Activated B cell treated with CpG ODN at 0.5 μM for 24 hours (primary cell): ENCODE measurements around the gene EIF2S3B. TPM values are rescaled to one million over a fixed set of nuclear protein-coding genes. Genes with fewer than 3 reads are reported as not detected.

Experiments
- ATAC-seq: fragments of 200-7000 bp; cut with Tn5 transposase; one replicate; pipeline ENCODE4 v1.10.0; 2021; ENCODE audit warnings: low read depth, mild to moderate bottlenecking, moderate library complexity
- CTCF ChIA-PET: fragments of 350-600 bp; sonication (Branson Sonifier 250); formaldehyde crosslinking; loops from one replicate; lab custom pipeline; 2021; ENCODE audit warnings: antibody characterized with exemption; lab: Charles Lee
- POLR2A ChIA-PET: fragments of 350-600 bp; sonication (Branson Sonifier 250); formaldehyde crosslinking; loops from one replicate; lab custom pipeline; 2021; ENCODE audit warnings: antibody characterized with exemption; lab: Charles Lee
- DNase-seq: peaks from one replicate; pipeline ENCODE4 v3.0.0; 2022
- H3K27ac Mint-ChIP-seq: one replicate; pipeline ENCODE4 v1.8.0; 2020; ENCODE audit warnings: mixed read lengths
- H3K27me3 Mint-ChIP-seq: one replicate; pipeline ENCODE4 v1.8.0; 2021; ENCODE audit warnings: mixed read lengths
- H3K36me3 Mint-ChIP-seq: one replicate; pipeline ENCODE4 v1.8.0; 2021; ENCODE audit warnings: low read depth, mixed read lengths
- H3K4me1 Mint-ChIP-seq: one replicate; pipeline ENCODE4 v1.8.0; 2021; ENCODE audit warnings: mixed read lengths
- H3K4me3 Mint-ChIP-seq: one replicate; pipeline ENCODE4 v1.8.0; 2020; ENCODE audit warnings: mild to moderate bottlenecking, mixed read lengths
- H3K9me3 Mint-ChIP-seq: one replicate; pipeline ENCODE4 v1.8.0; 2020; ENCODE audit warnings: mixed read lengths
- CTCF ChIP-seq: fragments of 200-600 bp; IDR thresholded peaks from one replicate; pipeline ENCODE4 v1.8.0; 2022; ENCODE audit warnings: antibody characterized with exemption, mild to moderate bottlenecking
- intact Hi-C: fragments of 100-400 bp; cut with micrococcal nuclease; formaldehyde crosslinking; loops from one replicate; pipeline ENCODE4 v1.15.1; 2024
- total RNA-seq: library from RNA; stranded (reverse); gene quantifications from 2 replicates; pipeline ENCODE4 v1.2.3, GENCODE V29; 2022

Gene EIF2S3B
- total RNA-seq, 1 donor from 2014 or later = 0.64 TPM

- Mint-ChIP-seq H3K27ac (no peak overlapping the region), H3K4me3 (no peak overlapping the region), H3K4me1 (no peaks in the 10 kb centered on the region), H3K27me3 (peaks cover 10% of the 10 kb centered on the region), H3K36me3 (no peaks in the 10 kb centered on the region), H3K9me3 (peaks cover 2% of the 10 kb centered on the region)
- ATAC-seq (no peak), DNase-seq (no peak)
- intact Hi-C loops = no loop called here
- no peak for TF ChIP-seq CTCF
- POLR2A ChIA-PET = no interaction called here
- CTCF ChIA-PET = no interaction called here
Measured at GRCh38 chr12:10491766-10492165, 13.9 kb upstream of the EIF2S3B start.

GRCh38 chr12:10497602-10498001, 8.1 kb upstream of the EIF2S3B start:
- intact Hi-C loops = no loop called here
- CTCF ChIA-PET = no interaction called here
- no peak for DNase-seq
- H3K4me1 Mint-ChIP-seq = no peaks in the 10 kb centered on the region
- no peaks in the 10 kb centered on the region for H3K9me3 Mint-ChIP-seq
- TF ChIP-seq CTCF = no peak
- no peak overlapping the region for H3K27ac Mint-ChIP-seq
- H3K27me3 Mint-ChIP-seq = peaks cover 13% of the 10 kb centered on the region
- H3K4me3 Mint-ChIP-seq = no peak overlapping the region
- no peaks in the 10 kb centered on the region for H3K36me3 Mint-ChIP-seq
- POLR2A ChIA-PET = no interaction called here
- no peak for ATAC-seq

- H3K27me3 Mint-ChIP-seq = peaks cover 13% of the 10 kb centered on the region
- no peak for TF ChIP-seq CTCF
- no peak for ATAC-seq
- H3K4me1 Mint-ChIP-seq = no peaks in the 10 kb centered on the region
- H3K9me3 Mint-ChIP-seq = no peaks in the 10 kb centered on the region
- ChIA-PET POLR2A (no interaction called here), CTCF (no interaction called here)
- H3K27ac Mint-ChIP-seq = no peak overlapping the region
- intact Hi-C loops = no loop called here
- no peak overlapping the region for H3K4me3 Mint-ChIP-seq
- DNase-seq = no peak
- no peaks in the 10 kb centered on the region for H3K36me3 Mint-ChIP-seq
Measured at GRCh38 chr12:10498042-10498441, 7.6 kb upstream of the EIF2S3B start.

GRCh38 chr12:10501030-10501429, 4.7 kb upstream of the EIF2S3B start:
- intact Hi-C loops = loop anchor here (5.0 kb wide), 1 partner anchor 169 kb away; no protein-coding TSS in a partner anchor

GRCh38 chr12:10503460-10503859, 2.2 kb upstream of the EIF2S3B start:
- no peak overlapping the region for H3K27ac Mint-ChIP-seq
- H3K4me1 Mint-ChIP-seq = no peaks in the 10 kb centered on the region
- ChIA-PET CTCF (no interaction called here), POLR2A (no interaction called here)
- no peak for DNase-seq
- H3K36me3 Mint-ChIP-seq = no peaks in the 10 kb centered on the region
- no peaks in the 10 kb centered on the region for H3K9me3 Mint-ChIP-seq
- no peak overlapping the region for H3K4me3 Mint-ChIP-seq
- intact Hi-C loops = loop anchor here (5.0 kb wide), 1 partner anchor 171 kb away; no protein-coding TSS in a partner anchor
- TF ChIP-seq CTCF = no peak
- H3K27me3 Mint-ChIP-seq = peaks cover 8% of the 10 kb centered on the region
- ATAC-seq = no peak

More at GRCh38 chr12:10501030-10501429, 4.7 kb upstream of the EIF2S3B start:
- TF ChIP-seq CTCF = no peak
- Mint-ChIP-seq H3K4me1 (no peaks in the 10 kb centered on the region), H3K36me3 (no peaks in the 10 kb centered on the region), H3K27ac (no peak overlapping the region), H3K27me3 (peaks cover 7% of the 10 kb centered on the region), H3K9me3 (no peaks in the 10 kb centered on the region), H3K4me3 (no peak overlapping the region)
- ChIA-PET POLR2A (no interaction called here), CTCF (no interaction called here)
- ATAC-seq = no peak
- DNase-seq = no peak
